HG03558 (cell line): Measurements from ENCODE around the gene TTLL11.

Source experiments
- ATAC-seq: cut with Tn5 transposase; IDR thresholded peaks from one replicate; pipeline ENCODE4 v1.9.1; 2021; ENCODE audit warnings: moderate number of reproducible peaks; ENCODE audit not compliant: unreplicated experiment; ENCODE audit errors: extremely low read depth

The TTLL11 gene

GRCh38 chr9:121841771-121842611, 251.1 kb downstream of the TTLL11 start:
- ATAC-seq: no peak

- no peak for ATAC-seq
Observed at GRCh38 chr9:121840838-121841760, 252.0 kb downstream of the TTLL11 start.

DNA sequence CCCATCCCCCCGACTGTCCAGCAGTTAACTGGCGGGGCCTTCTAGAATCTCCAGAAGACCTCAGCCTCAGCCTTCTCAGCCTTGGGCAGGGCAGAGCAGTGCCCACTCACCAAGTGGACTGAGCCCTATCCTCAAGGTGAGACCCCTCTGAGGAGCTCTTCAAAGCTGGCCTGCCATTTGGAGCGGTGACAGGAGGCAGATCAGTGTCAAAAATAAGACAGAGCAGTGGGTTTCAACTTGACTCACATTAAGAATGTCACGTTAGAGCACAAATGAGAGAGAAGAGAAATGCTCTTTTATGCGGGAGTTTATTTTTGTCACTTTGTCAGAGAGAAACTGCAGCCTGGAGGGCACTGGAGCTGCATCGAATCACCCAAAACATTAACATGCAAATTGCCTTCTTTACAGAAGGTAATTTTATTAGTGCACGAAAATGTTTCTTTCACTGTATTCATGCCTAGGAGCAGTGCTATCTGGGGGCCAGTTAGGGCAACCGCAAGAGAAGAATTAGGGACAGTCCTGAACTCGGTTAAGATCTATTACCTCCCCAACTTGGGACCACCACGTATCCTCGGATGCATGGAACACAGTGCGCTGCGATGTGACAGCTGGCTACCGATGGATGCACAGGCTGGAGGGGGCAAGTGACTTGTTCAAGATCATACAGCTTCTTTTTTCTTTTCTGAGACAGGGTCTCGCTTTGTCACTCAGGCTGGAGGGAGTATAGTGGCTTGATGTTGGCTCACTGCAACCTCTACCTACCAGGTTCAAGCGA, 253.2 kb downstream of the TTLL11 start:
- no peak for ATAC-seq

- no peak for ATAC-seq
Observed at GRCh38 chr9:121838746-121839669, 254.1 kb downstream of the TTLL11 start.

DNA sequence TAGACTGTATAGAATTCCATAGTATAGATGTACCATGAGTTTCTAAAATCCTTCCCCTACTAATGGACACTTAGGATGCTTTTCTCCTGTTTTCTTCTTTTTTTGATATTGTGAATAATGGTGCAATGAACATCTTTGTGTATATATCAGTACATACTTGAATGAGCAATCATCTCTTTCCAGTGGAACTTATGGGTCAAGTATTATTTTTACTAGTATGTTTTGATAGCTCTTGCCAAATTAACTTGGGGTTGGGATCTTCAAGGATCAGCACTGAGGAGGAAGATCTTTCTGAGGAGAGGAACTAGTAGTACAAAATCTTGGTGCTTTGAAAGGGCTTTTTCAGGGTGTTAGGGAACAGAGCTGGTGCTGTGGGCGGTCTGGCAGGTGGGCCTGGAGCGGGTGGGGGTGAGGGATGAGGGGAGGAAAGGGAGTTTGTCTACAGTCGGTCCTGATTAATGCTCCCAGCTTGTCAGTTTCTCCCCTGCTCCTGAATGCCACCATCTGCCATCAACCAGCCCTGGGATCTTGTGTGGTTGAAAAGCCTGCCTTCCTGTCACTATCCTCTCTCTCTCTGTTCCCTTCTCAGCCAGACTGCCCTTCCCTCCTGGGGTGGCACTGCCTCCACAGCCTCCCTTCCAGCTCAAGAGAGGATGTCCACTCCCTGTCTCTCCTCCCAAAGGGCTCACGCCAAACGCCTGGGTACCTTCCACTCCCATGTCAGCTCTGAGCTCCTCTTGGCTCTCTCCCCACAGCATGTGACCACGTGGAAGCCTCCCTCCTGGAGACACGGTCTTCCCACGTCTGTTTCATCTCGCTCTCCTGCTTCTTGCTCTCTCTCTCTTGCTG, 255.8 kb downstream of the TTLL11 start:
- ATAC-seq: no peak

- ATAC-seq: no peak
Observed at GRCh38 chr9:121836366-121836885, 256.7 kb downstream of the TTLL11 start.

DNA sequence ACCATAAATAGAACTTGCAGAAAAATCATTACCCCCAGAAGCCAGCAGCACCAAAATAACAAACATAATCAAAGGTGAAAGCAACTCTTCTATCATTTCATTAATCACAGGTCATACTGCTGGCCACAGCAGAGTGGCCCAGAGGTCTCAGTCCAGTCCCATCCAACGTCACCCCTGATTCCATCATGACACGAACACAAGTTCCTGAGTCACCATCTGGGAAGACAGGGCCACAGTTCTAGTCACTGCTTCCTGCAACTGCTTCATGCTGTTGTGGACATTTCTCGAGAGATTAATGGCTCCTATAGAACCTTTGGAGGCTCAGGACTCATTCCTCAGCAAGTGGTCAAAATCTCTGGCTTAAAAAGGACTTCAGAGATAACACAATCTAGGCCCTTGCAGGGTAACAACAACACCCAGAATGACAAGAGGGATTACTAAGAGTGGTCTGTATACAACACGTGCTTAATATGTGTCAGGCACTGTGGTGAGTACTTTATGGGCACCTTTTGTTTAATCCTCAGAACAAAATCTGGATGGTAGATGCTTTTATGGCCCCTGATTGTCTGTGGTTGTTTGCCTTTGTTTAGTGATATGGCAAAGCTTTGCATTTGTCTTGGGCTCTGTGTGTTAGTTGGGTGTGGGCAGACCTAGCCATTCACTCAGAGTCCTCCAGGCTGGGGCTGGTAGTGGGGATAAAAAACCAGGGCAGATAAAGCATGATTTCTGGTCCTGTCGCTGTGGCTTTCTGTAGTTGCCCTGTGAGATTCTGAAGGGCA, 257.3 kb downstream of the TTLL11 start:
- ATAC-seq: no peak

DNA sequence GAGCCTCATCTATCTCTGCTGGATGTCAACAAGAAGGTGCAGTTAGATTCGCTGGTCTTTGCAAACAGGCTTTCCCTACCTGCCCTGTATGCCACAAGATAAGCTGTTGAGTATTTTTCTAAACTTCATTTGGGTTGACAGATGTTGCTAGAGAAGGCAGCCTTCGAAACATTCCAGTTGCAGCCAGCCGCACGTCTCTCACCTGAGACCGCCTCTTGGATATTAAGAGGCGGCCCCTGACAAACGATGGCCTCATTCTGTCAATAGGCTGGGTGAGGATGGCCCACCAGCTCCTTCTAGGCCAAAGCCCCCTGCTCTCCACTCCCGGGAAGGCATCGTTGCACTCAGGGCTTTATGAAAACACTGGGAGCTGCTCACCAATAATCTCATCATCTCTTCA, 260.0 kb downstream of the TTLL11 start:
- no peak for ATAC-seq

GRCh38 chr9:121831869-121832268, 261.2 kb downstream of the TTLL11 start:
- ATAC-seq: no peak

- no peak for ATAC-seq
Observed at GRCh38 chr9:121830441-121831140, 262.5 kb downstream of the TTLL11 start.

DNA sequence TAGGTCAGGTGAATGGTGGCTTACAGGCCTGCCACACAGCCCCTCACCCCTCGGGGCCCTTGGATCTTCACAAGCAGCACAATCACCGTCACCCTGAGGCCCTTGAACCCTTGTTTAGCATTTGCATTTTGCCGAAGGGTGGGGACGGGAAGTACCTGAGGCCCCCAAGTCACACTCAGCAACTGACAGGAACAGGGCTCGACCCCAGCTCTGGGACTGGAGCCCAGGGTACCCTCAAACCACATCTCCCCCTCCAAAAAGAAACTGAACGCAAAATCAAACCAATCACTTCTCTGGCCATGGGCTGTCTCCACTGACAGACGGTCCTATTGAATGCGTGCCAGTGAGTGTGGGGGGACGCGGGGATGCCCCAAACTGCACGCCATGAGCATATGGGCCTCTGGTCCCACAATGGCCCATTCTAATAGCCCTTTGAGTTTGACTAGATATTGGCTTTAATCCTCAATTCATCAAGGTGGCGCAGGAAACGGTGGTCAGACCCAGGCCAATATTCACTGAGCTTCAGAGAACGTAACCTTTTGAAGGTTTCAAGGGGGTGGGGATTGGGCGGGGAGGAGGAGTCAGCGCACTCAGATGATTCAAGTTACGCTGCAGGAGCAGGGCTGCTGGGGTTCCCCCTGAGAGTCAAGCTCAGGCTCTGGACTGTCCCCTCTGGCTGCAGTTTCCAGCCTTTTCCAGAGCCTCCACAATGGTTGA, 265.7 kb downstream of the TTLL11 start:
- ATAC-seq: no peak

DNA sequence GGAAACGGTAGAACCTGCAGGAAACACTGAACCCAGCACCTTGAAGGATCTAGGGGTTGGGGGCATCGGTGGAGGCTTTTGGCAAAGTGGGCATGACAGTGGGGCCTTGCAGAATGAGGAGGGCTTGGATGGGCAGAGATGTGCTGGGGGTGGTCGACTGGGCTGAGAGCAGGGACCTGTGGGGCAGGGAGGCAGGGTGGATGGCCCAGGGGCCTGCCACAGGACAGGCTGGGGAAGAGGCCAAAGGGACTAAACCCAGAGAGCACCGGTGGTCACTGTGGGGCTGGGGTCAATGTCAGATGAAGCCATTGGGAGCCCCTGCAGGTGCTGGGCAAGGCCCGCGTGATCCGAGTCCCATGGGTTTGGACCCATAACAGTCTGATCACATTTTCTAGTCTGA, 266.4 kb downstream of the TTLL11 start:
- ATAC-seq: no peak

- no peak for ATAC-seq
Observed at GRCh38 chr9:121825031-121825691, 267.9 kb downstream of the TTLL11 start.

- ATAC-seq: no peak
Observed at GRCh38 chr9:121824651-121825030, 268.5 kb downstream of the TTLL11 start.

DNA sequence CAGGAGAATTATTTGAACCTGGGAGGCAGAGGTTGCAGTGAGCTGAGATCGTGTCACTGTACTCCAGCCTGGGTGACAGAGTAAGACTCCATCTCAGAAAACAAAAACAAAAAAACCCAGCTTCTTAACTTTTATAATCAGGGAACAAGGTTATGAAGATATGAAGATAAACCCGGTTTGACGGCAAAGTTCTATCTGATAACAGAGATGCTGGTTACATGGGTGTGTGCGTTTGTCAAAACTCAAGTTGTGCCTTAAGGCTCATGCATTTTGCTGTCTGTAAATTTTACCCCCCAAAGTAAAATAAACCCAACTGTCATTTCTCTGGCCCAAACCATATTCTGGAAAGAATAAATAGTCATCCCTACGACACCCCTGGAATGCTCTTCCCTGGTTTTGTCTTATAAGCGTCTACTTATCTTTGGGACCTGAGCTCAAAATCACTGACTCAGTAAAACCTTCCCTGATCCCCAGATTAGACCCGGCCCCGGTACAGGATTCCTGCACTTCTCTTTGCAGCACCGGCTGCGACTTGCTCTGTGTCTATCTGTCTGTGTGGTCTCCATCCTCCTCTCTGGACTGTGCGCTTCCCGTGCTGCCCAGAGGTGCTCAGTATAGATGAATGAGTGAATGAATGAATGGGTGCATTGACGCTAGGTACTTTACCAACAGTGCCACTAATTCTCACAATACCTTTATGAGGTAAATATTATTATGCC, 269.5 kb downstream of the TTLL11 start:
- no peak for ATAC-seq
